Stimulated activated CD8-positive, alpha-beta memory T cell treated with anti-CD3 and anti-CD28 coated beads, Interleukin-2, amount 100 ng/mL, for 48 hours (primary cell): ENCODE results near the gene PTPN22.

ENCODE experiments used
- DNase-seq, 2 donors: peaks; one replicate each; pipeline ENCODE4 v3.0.0-alpha.2; 2020; ENCODE audit warnings: low read depth in 2 of 2

The PTPN22 gene

GRCh38 chr1:113887402-113888175 is 16.1 kb upstream of the PTPN22 start, which contains the start of gene BCL2L15:
Gene BCL2L15, minus strand, starts transcription at chr1:113887581. Its CDS starts 206 bp downstream, at chr1:113887375.
- no peak for DNase-seq

GRCh38 chr1:113886417-113887401 is 15.2 kb upstream of the PTPN22 start:
- no peak for DNase-seq

- DNase-seq = no peak
Observed at GRCh38 chr1:113881661-113882060, 10.1 kb upstream of the PTPN22 start.

GRCh38 chr1:113879739-113880038 is 8.2 kb upstream of the PTPN22 start:
- no peak for DNase-seq

- DNase-seq = no peak
Observed at GRCh38 chr1:113876176-113876575, 4.7 kb upstream of the PTPN22 start.

- DNase-seq = no peak
Observed at GRCh38 chr1:113875714-113876113, 4.2 kb upstream of the PTPN22 start.

- DNase-seq = no peak
Observed at GRCh38 chr1:113874012-113874879, 2.7 kb upstream of the PTPN22 start.

- no peak for DNase-seq
Observed at GRCh38 chr1:113872219-113872935, 865 bp upstream of the PTPN22 start.

GRCh38 chr1:113870778-113871177 is 734 bp downstream of the PTPN22 start:
- no peak for DNase-seq

GRCh38 chr1:113868387-113869083 is 3.0 kb downstream of the PTPN22 start:
- DNase-seq = no peak

GRCh38 chr1:113861641-113862040 is 9.9 kb downstream of the PTPN22 start:
- no peak for DNase-seq

GRCh38 chr1:113860891-113861290 is 10.6 kb downstream of the PTPN22 start:
- DNase-seq = no peak

- DNase-seq = no peak
Observed at GRCh38 chr1:113859478-113860175, 11.9 kb downstream of the PTPN22 start.

GRCh38 chr1:113858982-113859381 is 12.5 kb downstream of the PTPN22 start:
- DNase-seq = no peak

- DNase-seq = no peak
Observed at GRCh38 chr1:113858418-113858817, 13.1 kb downstream of the PTPN22 start.

- no peak for DNase-seq
Observed at GRCh38 chr1:113857776-113858175, 13.7 kb downstream of the PTPN22 start.

GRCh38 chr1:113856401-113856790 is 15.1 kb downstream of the PTPN22 start:
- DNase-seq = no peak

- no peak for DNase-seq
Observed at GRCh38 chr1:113855630-113856400, 15.7 kb downstream of the PTPN22 start.

- DNase-seq = no peak
Observed at GRCh38 chr1:113854234-113854633, 17.3 kb downstream of the PTPN22 start.
